ENCODE data around the gene SH2D3C. TPM values are rescaled to one million over a fixed set of nuclear protein-coding genes. Genes with fewer than 3 reads are reported as not detected.

The SH2D3C gene
- total RNA-seq, 4 donors from 2014 or later, result 2.6 to 10.1 (median 3.9) TPM

GRCh38 chr9:127715470-127716337 is 62.8 kb downstream of the SH2D3C start, which contains the start of the genes PTRH1 and TTC16:
TSS of gene PTRH1 (minus strand) at chr9:127715663. CDS start at chr9:127715639, 24 bp downstream.
TSS of gene TTC16 (plus strand) at chr9:127716079. CDS start at chr9:127716146, 67 bp downstream.
- peak within 1 kb of the TSS; percentile 49 to 77 (median 57) for H3K4me3 ChIP-seq
- H3K27me3 ChIP-seq, result no peaks in the 10 kb centered on the region
- TF ChIP-seq, protein P1, sequence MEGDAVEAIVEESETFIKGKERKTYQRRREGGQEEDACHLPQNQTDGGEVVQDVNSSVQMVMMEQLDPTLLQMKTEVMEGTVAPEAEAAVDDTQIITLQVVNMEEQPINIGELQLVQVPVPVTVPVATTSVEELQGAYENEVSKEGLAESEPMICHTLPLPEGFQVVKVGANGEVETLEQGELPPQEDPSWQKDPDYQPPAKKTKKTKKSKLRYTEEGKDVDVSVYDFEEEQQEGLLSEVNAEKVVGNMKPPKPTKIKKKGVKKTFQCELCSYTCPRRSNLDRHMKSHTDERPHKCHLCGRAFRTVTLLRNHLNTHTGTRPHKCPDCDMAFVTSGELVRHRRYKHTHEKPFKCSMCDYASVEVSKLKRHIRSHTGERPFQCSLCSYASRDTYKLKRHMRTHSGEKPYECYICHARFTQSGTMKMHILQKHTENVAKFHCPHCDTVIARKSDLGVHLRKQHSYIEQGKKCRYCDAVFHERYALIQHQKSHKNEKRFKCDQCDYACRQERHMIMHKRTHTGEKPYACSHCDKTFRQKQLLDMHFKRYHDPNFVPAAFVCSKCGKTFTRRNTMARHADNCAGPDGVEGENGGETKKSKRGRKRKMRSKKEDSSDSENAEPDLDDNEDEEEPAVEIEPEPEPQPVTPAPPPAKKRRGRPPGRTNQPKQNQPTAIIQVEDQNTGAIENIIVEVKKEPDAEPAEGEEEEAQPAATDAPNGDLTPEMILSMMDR (IDR thresholded peaks at IDR 0.05), result no peak
- TF ChIP-seq EP300 (IDR thresholded peaks at IDR 0.05; ENCODE audit: low read depth), result no peak
- TF ChIP-seq POLR2A (IDR thresholded peaks at IDR 0.05), result peak; percentile 41
- peak; percentile 67 to 75 (median 70) for TF ChIP-seq POLR2AphosphoS5 (IDR thresholded peaks at IDR 0.05)
- 5% methylated on average over 57 of the region's 65 CpGs; no CpG with 5 or more reads in 1 of the 2 donors for WGBS, 2 donors (ENCODE audit: low coverage in 1 of 2)
- no peaks in the 10 kb centered on the region for H3K9me3 ChIP-seq
- DNase-seq, result peak; percentile 98
- in situ Hi-C loops (cut with MboI; ENCODE audit: low pct_ligation_motif_present in 1 of 4, low pct_unique_long_range_greater_than_20kb in 1 of 4, low sequenced_read_pairs in 3 of 4) (no loop called here), intact Hi-C loops (cut with DNase I; ENCODE audit: low total_unique reads) (no loop called here)
- peaks cover 7 to 19% (median 14%) of the 10 kb centered on the region in 4 donors for H3K4me1 ChIP-seq
- H3K36me3 ChIP-seq, result no peaks in the 10 kb centered on the region
- peak within 1 kb of the TSS; percentile 82 to 94 (median 88) for H3K27ac ChIP-seq

GRCh38 chr9:127714951-127715469 is 63.5 kb downstream of the SH2D3C start:
- DNase-seq, result peak; percentile 57
- intact Hi-C loops (cut with DNase I; ENCODE audit: low total_unique reads) (no loop called here), in situ Hi-C loops (cut with MboI; ENCODE audit: low pct_ligation_motif_present in 1 of 4, low pct_unique_long_range_greater_than_20kb in 1 of 4, low sequenced_read_pairs in 3 of 4) (no loop called here)
- Histone ChIP-seq H3K27me3 (no peaks in the 10 kb centered on the region), H3K36me3 (no peaks in the 10 kb centered on the region), H3K4me3 (peak overlapping the region; percentile 49 to 77 (median 57)), H3K9me3 (no peaks in the 10 kb centered on the region), H3K27ac (peak overlapping the region; percentile 82 to 94 (median 88)), H3K4me1 (peaks cover 7 to 19% (median 14%) of the 10 kb centered on the region in 4 donors)
- WGBS, 2 donors (ENCODE audit: low coverage in 1 of 2), result 1% methylated on average over 30 of the region's 44 CpGs; no CpG with 5 or more reads in 1 of the 2 donors
- no peak for TF ChIP-seq POLR2AphosphoS5 (IDR thresholded peaks at IDR 0.05)
- TF ChIP-seq, protein P1 (IDR thresholded peaks at IDR 0.05), result no peak
- no peak for TF ChIP-seq POLR2A (IDR thresholded peaks at IDR 0.05)
- TF ChIP-seq EP300 (IDR thresholded peaks at IDR 0.05; ENCODE audit: low read depth), result no peak

DNA sequence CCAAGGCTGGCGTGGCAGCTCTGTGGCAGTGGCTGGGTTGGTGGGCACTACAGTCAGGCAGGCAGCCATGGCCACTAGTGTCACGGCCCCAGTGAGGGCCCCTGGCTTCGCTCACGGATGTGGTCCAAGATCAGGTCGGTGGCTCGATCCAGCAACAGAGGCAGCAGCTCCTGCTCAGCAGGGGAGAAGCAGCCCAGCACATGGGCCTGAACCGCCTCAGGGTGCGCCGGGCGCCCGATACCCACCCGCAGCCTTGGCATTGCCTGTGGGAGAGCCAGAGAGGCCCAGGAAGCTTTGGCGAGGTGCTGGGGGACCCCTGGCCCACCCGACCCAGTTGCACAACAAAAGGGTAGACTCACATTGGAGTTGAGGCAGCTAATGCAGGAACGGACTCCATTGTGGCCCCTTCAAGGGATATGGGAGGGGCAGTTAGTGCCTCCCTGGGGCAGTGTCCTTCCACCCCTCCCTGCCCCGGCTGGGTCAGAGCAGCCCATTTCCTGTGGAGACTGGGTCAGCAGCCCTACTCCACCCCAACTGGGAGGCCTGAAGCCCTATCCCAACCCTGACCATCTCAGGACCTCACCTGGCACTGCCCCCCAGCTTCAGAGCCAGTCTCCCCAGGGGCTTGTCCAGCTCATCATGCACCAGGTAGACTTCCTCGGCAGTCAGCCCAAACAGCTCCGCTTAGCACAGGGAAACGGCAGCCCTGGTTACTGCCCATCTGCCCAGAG is 64.3 kb downstream of the SH2D3C start:
- no peak for DNase-seq
- no peaks in the 10 kb centered on the region for H3K27me3 ChIP-seq
- H3K27ac ChIP-seq, result no peak overlapping the region
- H3K4me1 ChIP-seq, result peaks cover 7 to 19% (median 14%) of the 10 kb centered on the region in 4 donors
- H3K36me3 ChIP-seq, result no peaks in the 10 kb centered on the region
- TF ChIP-seq POLR2AphosphoS5 (IDR thresholded peaks at IDR 0.05) (no peak), EP300 (IDR thresholded peaks at IDR 0.05; ENCODE audit: low read depth) (no peak), POLR2A (IDR thresholded peaks at IDR 0.05) (no peak)
- TF ChIP-seq, protein P1 (IDR thresholded peaks at IDR 0.05), result no peak
- WGBS, 2 donors (ENCODE audit: low coverage in 1 of 2), result 79% methylated on average over 19 of the region's 19 CpGs; no CpG with 5 or more reads in 1 of the 2 donors
- H3K4me3 ChIP-seq, result peak overlapping the region in 3 of 4 donors; percentile 51 to 77 (median 63)
- intact Hi-C loops (cut with DNase I; ENCODE audit: low total_unique reads) (no loop called here), in situ Hi-C loops (cut with MboI; ENCODE audit: low pct_ligation_motif_present in 1 of 4, low pct_unique_long_range_greater_than_20kb in 1 of 4, low sequenced_read_pairs in 3 of 4) (no loop called here)
- no peaks in the 10 kb centered on the region for H3K9me3 ChIP-seq

Data from transverse colon (tissue), 4 donors.